ENCODE data around the gene C1QL2. TPM values are rescaled to one million over a fixed set of nuclear protein-coding genes. Genes with fewer than 3 reads are reported as not detected.

C1QL2 gene
- polyA plus RNA-seq, 2 of the 4 experiments (the other 2 are of a cell fraction), result not detected

GRCh38 chr2:119179202-119179601, 20.7 kb upstream of the C1QL2 start (continued):
- TF ChIP-seq, protein P1, sequence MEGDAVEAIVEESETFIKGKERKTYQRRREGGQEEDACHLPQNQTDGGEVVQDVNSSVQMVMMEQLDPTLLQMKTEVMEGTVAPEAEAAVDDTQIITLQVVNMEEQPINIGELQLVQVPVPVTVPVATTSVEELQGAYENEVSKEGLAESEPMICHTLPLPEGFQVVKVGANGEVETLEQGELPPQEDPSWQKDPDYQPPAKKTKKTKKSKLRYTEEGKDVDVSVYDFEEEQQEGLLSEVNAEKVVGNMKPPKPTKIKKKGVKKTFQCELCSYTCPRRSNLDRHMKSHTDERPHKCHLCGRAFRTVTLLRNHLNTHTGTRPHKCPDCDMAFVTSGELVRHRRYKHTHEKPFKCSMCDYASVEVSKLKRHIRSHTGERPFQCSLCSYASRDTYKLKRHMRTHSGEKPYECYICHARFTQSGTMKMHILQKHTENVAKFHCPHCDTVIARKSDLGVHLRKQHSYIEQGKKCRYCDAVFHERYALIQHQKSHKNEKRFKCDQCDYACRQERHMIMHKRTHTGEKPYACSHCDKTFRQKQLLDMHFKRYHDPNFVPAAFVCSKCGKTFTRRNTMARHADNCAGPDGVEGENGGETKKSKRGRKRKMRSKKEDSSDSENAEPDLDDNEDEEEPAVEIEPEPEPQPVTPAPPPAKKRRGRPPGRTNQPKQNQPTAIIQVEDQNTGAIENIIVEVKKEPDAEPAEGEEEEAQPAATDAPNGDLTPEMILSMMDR (IDR thresholded peaks at IDR 0.05), result no peak
- TF ChIP-seq POLR2A (IDR thresholded peaks at IDR 0.05; ENCODE audit: low read length) (no peak), RCOR1 (IDR thresholded peaks at IDR 0.05; ENCODE audit: low read depth, low read length) (no peak), HOXA7 (CRISPR knock-in tag; IDR thresholded peaks at IDR 0.05) (no peak), ESRRA (IDR thresholded peaks at IDR 0.05; ENCODE audit: borderline replicate concordance, low read length) (no peak)

DNA sequence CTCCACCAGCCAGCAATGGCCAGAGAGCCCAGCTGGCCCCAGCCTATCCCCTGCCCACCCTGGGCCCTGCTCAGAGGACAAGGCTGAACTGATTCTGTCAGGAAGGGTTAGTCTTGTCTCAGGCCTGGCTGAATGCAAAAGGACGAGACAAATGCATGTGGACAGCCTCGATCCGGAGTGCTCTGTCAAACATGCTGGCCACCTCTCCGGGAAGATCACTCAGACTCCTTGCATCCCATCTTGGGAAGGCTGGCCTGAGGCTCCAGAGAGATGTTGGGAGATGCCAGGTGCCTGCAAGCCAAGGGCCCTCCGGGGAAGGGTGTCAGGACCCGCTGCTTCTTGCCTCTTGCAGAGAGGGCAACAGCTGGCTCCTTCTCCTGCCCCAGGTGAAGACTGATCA, 20.2 kb upstream of the C1QL2 start:
- Histone ChIP-seq H3K9me3 (no peaks in the 10 kb centered on the region), H3K4me3 (no peak overlapping the region), H3K4me2 (no peak overlapping the region), H3K27ac (no peak overlapping the region), H3K4me1 (0 out of 3 replicates have a peak, but pooled peaks cover 5% of the 10 kb centered on the region)
- TF ChIP-seq TFCP2L1 (CRISPR knock-in tag; IDR thresholded peaks at IDR 0.05) (no peak), MAZ (IDR thresholded peaks at IDR 0.05; ENCODE audit: borderline replicate concordance, low read depth, low read length) (no peak), RCOR1 (IDR thresholded peaks at IDR 0.05; ENCODE audit: low read depth, low read length) (no peak), POLR2AphosphoS2 (conservative IDR thresholded peaks at IDR 0.05; ENCODE audit: low read length) (no peak), NFE2L2 (conservative IDR thresholded peaks at IDR 0.05; ENCODE audit: low read length) (no peak), USF2 (IDR thresholded peaks at IDR 0.05) (no peak)
- DNase-seq (ENCODE audit: low read depth in 1 of 2, low spot score in 1 of 2), result no peak
- no peak for FAIRE-seq
- ChIA-PET POLR2A (no interaction called here), CTCF (interaction anchor here (1.2 kb wide), 1 partner anchor 297 kb away, joined by 3 read pairs; no protein-coding TSS in a partner anchor)
- WGBS (ENCODE audit: missing lambda C conversion rate), result 58% methylated on average over 4 of the region's 6 CpGs
- ATAC-seq, result no peak

DNA sequence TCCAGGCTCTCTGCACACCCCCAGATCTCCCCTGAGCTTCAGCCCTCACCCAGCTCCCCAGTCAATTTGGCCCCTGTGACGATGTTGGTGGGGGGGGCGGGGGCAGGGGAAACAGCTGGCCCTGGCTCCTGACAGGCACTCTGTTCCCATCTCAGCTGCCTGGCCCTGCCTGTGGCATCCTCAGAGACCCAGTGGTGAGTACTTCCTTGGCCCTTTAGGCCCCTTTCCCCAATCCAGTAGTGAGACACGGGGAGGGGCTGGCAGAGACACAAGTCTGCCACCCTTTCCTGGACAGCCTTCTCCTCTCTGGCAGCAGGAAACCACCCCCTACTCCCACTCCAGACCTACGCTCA, 19.3 kb upstream of the C1QL2 start:
- DNase-seq (ENCODE audit: low read depth in 1 of 2, low spot score in 1 of 2) (no peak), FAIRE-seq (no peak), ATAC-seq (no peak)
- no peak overlapping the region for H3K27ac ChIP-seq
- no peaks in the 10 kb centered on the region for H3K9me3 ChIP-seq
- CTCF ChIA-PET, result interaction anchor here (0.9 kb wide), 1 partner anchor 15 kb away, joined by 3 read pairs; no protein-coding TSS in a partner anchor
- WGBS (ENCODE audit: missing lambda C conversion rate), result 30% methylated on average over 4 of the region's 4 CpGs
- H3K4me3 ChIP-seq, result no peak overlapping the region
- 0 out of 3 replicates have a peak, but pooled peaks cover 5% of the 10 kb centered on the region for H3K4me1 ChIP-seq
- POLR2A ChIA-PET, result no interaction called here
- H3K4me2 ChIP-seq, result no peak overlapping the region
- no peak for TF ChIP-seq USF2 (IDR thresholded peaks at IDR 0.05)
- no peak for TF ChIP-seq ZNF302 (CRISPR knock-in tag; IDR thresholded peaks at IDR 0.05)
- no peak for TF ChIP-seq ZC3H11A (IDR thresholded peaks at IDR 0.05)
- TF ChIP-seq RARB (CRISPR knock-in tag; IDR thresholded peaks at IDR 0.05), result no peak
- TF ChIP-seq, protein P1 (IDR thresholded peaks at IDR 0.05), result no peak
- TF ChIP-seq EHF (CRISPR knock-in tag; IDR thresholded peaks at IDR 0.05), result no peak
- TF ChIP-seq ESRRA (IDR thresholded peaks at IDR 0.05; ENCODE audit: borderline replicate concordance, low read length), result no peak
- TF ChIP-seq EHMT2 (IDR thresholded peaks at IDR 0.05; ENCODE audit: low read depth), result no peak
- TF ChIP-seq ZSCAN20 (CRISPR knock-in tag; IDR thresholded peaks at IDR 0.05), result no peak
- TF ChIP-seq HOXB13 (CRISPR knock-in tag; IDR thresholded peaks at IDR 0.05; ENCODE audit: low read depth), result no peak
- no peak for TF ChIP-seq CEBPB (IDR thresholded peaks at IDR 0.05)
- TF ChIP-seq, protein P2, sequence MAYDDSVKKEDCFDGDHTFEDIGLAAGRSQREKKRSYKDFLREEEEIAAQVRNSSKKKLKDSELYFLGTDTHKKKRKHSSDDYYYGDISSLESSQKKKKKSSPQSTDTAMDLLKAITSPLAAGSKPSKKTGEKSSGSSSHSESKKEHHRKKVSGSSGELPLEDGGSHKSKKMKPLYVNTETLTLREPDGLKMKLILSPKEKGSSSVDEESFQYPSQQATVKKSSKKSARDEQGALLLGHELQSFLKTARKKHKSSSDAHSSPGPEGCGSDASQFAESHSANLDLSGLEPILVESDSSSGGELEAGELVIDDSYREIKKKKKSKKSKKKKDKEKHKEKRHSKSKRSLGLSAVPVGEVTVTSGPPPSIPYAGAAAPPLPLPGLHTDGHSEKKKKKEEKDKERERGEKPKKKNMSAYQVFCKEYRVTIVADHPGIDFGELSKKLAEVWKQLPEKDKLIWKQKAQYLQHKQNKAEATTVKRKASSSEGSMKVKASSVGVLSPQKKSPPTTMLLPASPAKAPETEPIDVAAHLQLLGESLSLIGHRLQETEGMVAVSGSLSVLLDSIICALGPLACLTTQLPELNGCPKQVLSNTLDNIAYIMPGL (CRISPR knock-in tag; IDR thresholded peaks at IDR 0.05; ENCODE audit: borderline replicate concordance), result no peak
- TF ChIP-seq POLR2A (IDR thresholded peaks at IDR 0.05; ENCODE audit: low read length), result no peak
- no peak for TF ChIP-seq SMC3 (IDR thresholded peaks at IDR 0.05)
- TF ChIP-seq FOXS1 (CRISPR knock-in tag; IDR thresholded peaks at IDR 0.05), result no peak
- no peak for TF ChIP-seq CHD4 (IDR thresholded peaks at IDR 0.05; ENCODE audit: borderline replicate concordance)
- TF ChIP-seq, protein P3, sequence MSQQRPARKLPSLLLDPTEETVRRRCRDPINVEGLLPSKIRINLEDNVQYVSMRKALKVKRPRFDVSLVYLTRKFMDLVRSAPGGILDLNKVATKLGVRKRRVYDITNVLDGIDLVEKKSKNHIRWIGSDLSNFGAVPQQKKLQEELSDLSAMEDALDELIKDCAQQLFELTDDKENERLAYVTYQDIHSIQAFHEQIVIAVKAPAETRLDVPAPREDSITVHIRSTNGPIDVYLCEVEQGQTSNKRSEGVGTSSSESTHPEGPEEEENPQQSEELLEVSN (IDR thresholded peaks at IDR 0.05; ENCODE audit: borderline replicate concordance, low read depth), result no peak
- TF ChIP-seq ATOH8 (CRISPR knock-in tag; IDR thresholded peaks at IDR 0.05; ENCODE audit: low read depth), result no peak
- TF ChIP-seq MAX (IDR thresholded peaks at IDR 0.05), result no peak

All from A549 (cell line).